RWPE1 (cell line): ENCODE results near the gene ABCD1.
"Not testable (repeated sequence)": the region's sequence is repeated elsewhere in the genome, so short reads cannot be mapped to it uniquely, and the experiment has no call there.

Experiments used
- CTCF ChIA-PET: fragments of 350-600 bp; sonication (Branson Sonifier 250); formaldehyde crosslinking; extraction: SDS; loops from one replicate; lab custom pipeline; 2021; lab: Yijun Ruan, JAX
- POLR2A ChIA-PET: fragments of 400-600 bp; formaldehyde crosslinking; extraction: SDS; loops from one replicate; lab custom pipeline; 2020; ENCODE audit warnings: antibody characterized with exemption; ENCODE audit not compliant: low non-redundant PET; lab: Yijun Ruan, JAX
- DNase-seq: peaks from one replicate; pipeline ENCODE4 v3.0.0; 2012; ENCODE audit warnings: low spot score
- H3K27ac ChIP-seq: fragments of 450-650 bp; 2 replicates; pipeline ENCODE4 v1.5.1; 2017
- CTCF ChIP-seq: fragments of 450-650 bp; conservative IDR thresholded peaks from 2 replicates; pipeline ENCODE4 v1.5.1; 2017; ENCODE audit warnings: low read depth, mild to moderate bottlenecking

ABCD1 gene

GRCh38 chrX:153726286-153727122 is 1.8 kb downstream of the ABCD1 start:
- ChIA-PET POLR2A (no interaction called here), CTCF (no interaction called here)
- no peak for DNase-seq
- no peak for TF ChIP-seq CTCF
- peak overlapping the region; percentile 98 for H3K27ac ChIP-seq

- CTCF ChIA-PET = no interaction called here
- POLR2A ChIA-PET = no interaction called here
- no peak for TF ChIP-seq CTCF
- DNase-seq = peak; percentile 34
- peak overlapping the region; percentile 98 for H3K27ac ChIP-seq
These were observed 2.7 kb downstream of the ABCD1 start for GRCh38 chrX:153727123-153727931.

DNA sequence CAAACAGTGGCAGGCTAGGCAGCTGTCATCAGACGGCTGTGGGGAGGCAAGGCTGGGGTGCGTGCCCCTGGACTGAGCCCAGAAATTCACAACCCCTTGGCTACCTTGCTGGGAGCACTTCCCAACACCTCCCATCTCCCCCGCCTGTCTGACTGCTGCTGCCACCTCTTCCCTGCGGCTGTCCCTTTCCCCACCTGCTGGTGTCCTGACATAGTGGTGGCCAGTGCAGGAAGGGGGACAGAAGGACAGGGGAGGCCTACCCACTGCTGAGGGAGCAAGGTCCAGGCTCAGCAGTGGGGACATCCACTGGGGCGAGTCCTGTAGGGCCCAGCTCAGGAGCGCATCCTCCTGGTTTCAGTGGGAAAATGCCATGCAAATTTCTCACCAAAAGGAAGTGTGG is 3.4 kb downstream of the ABCD1 start:
- POLR2A ChIA-PET = no interaction called here
- CTCF ChIA-PET = interaction anchor here (0.6 kb wide), 1 partner anchor 137 kb away, joined by 3 read pairs; no protein-coding TSS in a partner anchor
- peak overlapping the region; percentile 98 for H3K27ac ChIP-seq
- TF ChIP-seq CTCF = no peak
- DNase-seq = no peak

DNA sequence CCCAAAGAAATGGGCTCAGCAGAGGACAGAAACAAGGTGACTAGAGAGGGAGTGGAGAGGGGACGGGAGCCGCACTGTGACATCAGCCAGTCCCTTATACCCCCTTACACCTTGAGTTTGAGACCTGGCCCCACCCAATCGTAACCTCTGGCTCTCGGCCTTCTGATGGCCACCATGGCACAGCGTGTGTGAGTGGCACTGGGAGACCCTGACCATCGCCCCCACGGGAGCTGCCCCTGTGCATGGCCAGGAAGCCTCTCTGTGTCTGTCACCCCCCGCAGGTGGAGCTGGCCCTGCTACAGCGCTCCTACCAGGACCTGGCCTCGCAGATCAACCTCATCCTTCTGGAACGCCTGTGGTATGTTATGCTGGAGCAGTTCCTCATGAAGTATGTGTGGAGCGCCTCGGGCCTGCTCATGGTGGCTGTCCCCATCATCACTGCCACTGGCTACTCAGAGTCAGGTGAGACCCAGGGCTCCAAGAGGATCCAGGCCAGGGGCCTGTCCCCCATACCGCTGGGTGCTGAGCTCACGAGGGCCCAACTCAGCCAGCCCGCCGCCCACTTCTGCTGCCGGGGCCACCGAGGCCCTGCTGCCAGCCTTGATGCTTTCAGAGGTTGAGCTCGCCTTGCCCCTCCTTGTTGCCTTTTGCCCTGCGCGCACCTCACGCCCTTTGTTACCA is 4.4 kb downstream of the ABCD1 start:
- H3K27ac ChIP-seq = no peak overlapping the region
- DNase-seq = no peak
- ChIA-PET POLR2A (no interaction called here), CTCF (no interaction called here)
- no peak for TF ChIP-seq CTCF

DNA sequence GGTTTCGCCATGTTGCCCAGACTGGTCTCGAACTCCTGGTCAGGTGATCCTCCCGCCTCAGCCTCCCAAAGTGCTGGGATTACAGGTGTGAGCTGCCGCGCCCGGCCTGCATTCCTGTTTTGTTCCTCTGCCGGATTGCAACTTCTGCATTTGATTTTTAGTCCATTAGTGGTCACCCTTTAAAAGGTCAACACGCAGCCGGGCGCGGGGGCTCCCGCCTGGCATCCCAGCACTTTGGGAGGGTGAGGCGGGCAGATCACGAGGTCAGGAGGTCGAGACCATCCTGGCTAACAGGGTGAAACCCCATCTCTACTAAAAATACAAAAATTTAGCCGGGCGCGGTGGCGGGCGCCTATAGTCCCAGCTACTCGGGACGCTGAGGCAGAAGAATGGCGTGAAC is 5.5 kb downstream of the ABCD1 start:
- CTCF ChIA-PET, H3K27ac ChIP-seq, DNase-seq, POLR2A ChIA-PET: not testable (repeated sequence)

DNA sequence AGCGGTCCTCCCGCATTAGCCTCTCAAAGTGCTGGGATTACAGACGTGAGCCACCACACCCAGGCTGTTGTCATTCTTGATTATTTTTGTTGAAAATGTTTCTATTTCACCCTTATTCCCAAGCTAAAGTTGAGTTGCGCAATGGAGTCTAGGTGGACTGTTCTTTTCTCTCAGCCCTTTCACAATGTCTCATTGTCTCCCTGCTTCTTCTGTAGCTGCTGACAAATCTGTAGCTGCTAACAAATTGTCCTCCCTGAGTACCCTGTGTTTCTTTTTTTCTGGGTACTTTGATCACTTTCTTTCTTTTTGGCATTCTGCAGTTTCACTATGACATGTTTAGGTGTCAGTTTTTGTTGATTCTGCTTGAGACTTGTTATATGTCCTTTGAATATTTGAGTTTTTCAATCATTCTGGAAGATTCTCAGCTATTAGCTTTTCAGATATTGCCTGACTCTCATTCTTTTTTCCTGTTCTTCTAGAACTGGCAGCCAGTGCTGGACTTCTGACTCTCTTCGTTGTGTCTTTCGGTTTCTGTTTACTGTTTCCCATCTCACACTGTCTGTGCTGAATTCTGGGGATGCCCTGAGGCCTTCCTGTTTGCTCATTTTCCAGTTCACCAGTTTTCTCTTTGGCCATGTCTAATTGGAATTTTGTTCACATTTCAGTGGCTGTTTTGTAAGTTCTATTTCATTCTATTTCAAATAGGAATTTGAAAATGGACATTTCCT is 6.6 kb downstream of the ABCD1 start:
- no peak for DNase-seq
- no peak overlapping the region for H3K27ac ChIP-seq
- CTCF ChIA-PET = interaction anchor here (0.6 kb wide), 2 partner anchors 69 to 624 kb away, joined by 3 read pairs; no protein-coding TSS in a partner anchor
- POLR2A ChIA-PET = no interaction called here
- no peak for TF ChIP-seq CTCF
